Aorta (tissue), 5 donors: ENCODE results near the gene PHRF1. TPM values are rescaled to one million over a fixed set of nuclear protein-coding genes. Genes with fewer than 3 reads are reported as not detected.

Experiments
- ATAC-seq: fragments of 200-7000 bp; cut with Tn5 transposase; one replicate; pipeline ENCODE4 v1.9.1; 2022; ENCODE audit warnings: moderate library complexity; ENCODE audit not compliant: low FRiP score
- DNase-seq, 2 donors: peaks; one replicate each; pipeline ENCODE4 v3.0.0-alpha.2; 2020
- H3K27ac ChIP-seq, 2 donors: one replicate each; pipeline ENCODE4 v1.5.1; 2013; ENCODE audit warnings: low read length in 2 of 2, mild to moderate bottlenecking in 2 of 2, moderate library complexity in 2 of 2, control low read depth in 1 of 2, inconsistent platforms in 1 of 2, low read depth in 1 of 2
- H3K27me3 ChIP-seq, 2 donors: one replicate each; pipeline ENCODE4 v1.6.1; 2013; ENCODE audit warnings: control low read depth in 1 of 2, low read length in 1 of 2, mild to moderate bottlenecking in 1 of 2, moderate library complexity in 1 of 2; ENCODE audit not compliant: insufficient read depth in 2 of 2, control insufficient read depth in 1 of 2
- H3K36me3 ChIP-seq, 2 donors: one replicate each; pipeline ENCODE4 v1.6.1; 2013; ENCODE audit warnings: control low read depth in 1 of 2, low read length in 1 of 2, mild to moderate bottlenecking in 1 of 2; ENCODE audit not compliant: insufficient read depth in 2 of 2, control insufficient read depth in 1 of 2
- H3K4me1 ChIP-seq, 2 donors: one replicate each; pipeline ENCODE4 v1.6.1; 2013; ENCODE audit warnings: low read length in 2 of 2, control low read depth in 1 of 2, mild to moderate bottlenecking in 1 of 2, moderate library complexity in 1 of 2; ENCODE audit not compliant: insufficient read depth in 2 of 2, control insufficient read depth in 1 of 2
- H3K4me3 ChIP-seq, 2 donors: one replicate each; pipeline ENCODE4 v1.5.1; 2013; ENCODE audit warnings: low read length in 2 of 2, control low read depth in 1 of 2, mild to moderate bottlenecking in 1 of 2
- H3K9me3 ChIP-seq: one replicate; pipeline ENCODE4 v1.6.1; 2013; ENCODE audit warnings: mild to moderate bottlenecking, low read length; ENCODE audit not compliant: control insufficient read depth
- WGBS, 2 donors: extraction: QIAGEN DNeasy Blood & Tissue Kit; methylation state at CpG; one replicate each; pipeline ENCODE4 v1.1.7; 2013; 5-methylcytosine and 5-hydroxymethylcytosine counted together
- intact Hi-C, 2 donors: fragments of 100-400 bp; cut with DNase I; formaldehyde crosslinking; loops; one replicate each; pipeline versions ENCODE4 v1.14.2 to v1.15.0; 2022
- polyA plus RNA-seq, 2 donors: library from polyadenylated mRNA; stranded (reverse); fragments of 200-250 nt; gene quantifications; one replicate each; pipeline ENCODE4 v1.2.3, GENCODE V29; 2013
- total RNA-seq, 2 donors: library from RNA; stranded (reverse); fragmentation: NEBNext Ultra II Directional; extraction: Animal tissue kit (Norgen Biotek cat#: 25700); gene quantifications; one replicate each; pipeline ENCODE4 v1.2.1, GENCODE V29; 2021
- donor health status: healthy with polysubstance abuse.
- donor health status: Bipolar disorder and iron deficiency.
- donor health status: DM: no; HTN: no; CAD: no.
- donor health status: DM: no; HTN: no; CAD: no.
- donor health status: DM: yes; HTN: yes; CAD: no.

The PHRF1 gene
- total and polyA plus RNA-seq, 4 donors, result 7.6 to 32.4 (median 22.4) TPM

DNA sequence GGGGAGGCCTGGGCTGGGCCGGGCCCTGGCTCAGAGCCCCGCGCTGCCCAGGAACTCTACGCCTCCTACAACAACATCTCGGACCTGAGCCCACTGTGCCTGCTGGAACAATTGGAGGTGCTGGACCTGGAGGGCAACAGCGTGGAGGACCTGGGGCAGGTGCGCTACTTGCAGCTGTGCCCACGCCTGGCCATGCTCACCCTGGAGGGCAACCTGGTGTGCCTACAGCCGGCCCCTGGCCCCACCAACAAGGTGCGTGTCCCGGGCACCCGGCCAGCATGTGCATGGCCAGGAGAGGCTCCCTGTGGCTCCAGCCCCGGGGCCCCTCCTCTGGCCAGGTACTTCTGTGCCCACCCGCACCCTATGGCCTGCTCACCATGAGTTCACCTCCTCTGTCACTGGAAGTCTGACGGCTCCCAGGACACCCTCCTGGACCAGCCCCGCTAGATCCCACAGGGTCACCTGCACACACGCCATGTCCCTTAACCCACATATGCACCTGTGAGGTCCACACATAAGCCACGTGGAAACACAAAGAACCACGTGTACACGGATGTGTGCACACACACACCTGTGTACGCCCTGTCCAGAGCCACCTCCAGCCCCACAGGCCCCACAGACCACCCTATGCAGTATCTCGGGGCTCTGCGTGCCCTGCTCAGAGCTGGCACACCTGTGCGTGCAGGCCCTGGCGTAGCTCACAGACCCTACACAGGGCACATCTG, 26.1 kb upstream of the PHRF1 start:
- Histone ChIP-seq H3K4me1 (no peaks in the 10 kb centered on the region), H3K9me3 (no peaks in the 10 kb centered on the region), H3K36me3 (no peaks in the 10 kb centered on the region), H3K27me3 (no peaks in the 10 kb centered on the region), H3K27ac (no peak overlapping the region), H3K4me3 (no peak overlapping the region)
- WGBS, 2 donors, result 94 to 95% methylated on average over 25 of the region's 25 CpGs
- ATAC-seq (no peak), DNase-seq (no peak)
- intact Hi-C loops, result loop anchor here in 1 of 2 donors (10.0 kb wide), 1 partner anchor 225 kb away; the partner anchor contains the start of gene GATD1

DNA sequence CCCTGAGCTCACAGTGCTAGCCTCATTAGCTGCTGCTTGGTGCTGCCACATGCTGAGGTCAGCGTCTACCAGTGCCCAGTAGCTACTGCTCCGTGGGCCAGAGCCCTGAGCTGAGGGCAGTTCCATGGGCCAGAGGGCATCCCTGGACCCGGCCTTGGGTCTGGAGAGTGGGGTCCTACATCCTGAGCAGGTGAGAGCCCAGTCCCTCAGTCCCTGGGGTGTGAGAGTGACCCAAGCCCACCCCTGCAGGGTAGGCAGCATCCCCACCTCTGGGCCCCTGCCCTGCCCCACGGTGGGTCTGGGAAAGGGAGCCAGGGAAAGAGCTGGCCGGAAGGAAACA, 25.6 kb upstream of the PHRF1 start:
- intact Hi-C loops, result loop anchor here in 1 of 2 donors (10.0 kb wide), 1 partner anchor 224 kb away; the partner anchor contains the start of gene GATD1
- no peaks in the 10 kb centered on the region for H3K27me3 ChIP-seq
- WGBS, 2 donors, result 88 to 91% methylated on average over 5 of the region's 5 CpGs

DNA sequence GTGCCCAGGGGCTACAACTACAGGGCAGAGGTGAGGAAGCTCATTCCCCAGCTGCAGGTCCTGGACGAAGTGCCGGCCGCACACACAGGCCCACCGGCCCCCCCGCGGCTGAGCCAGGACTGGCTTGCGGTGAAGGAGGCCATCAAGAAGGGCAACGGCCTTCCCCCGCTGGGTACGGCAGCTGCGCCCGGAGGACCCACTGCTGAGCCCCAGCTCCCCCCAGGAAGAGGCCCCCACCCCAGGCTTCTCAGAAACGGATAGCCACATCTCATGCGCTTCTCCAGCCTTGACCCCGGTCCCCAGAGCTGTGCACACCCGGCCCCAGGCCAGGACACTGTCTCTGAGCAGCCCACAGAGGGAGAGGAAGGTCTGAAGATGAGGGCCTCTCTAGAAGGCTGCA, 25.1 kb upstream of the PHRF1 start:
- no peak for DNase-seq
- Histone ChIP-seq H3K4me3 (no peak overlapping the region), H3K4me1 (no peaks in the 10 kb centered on the region), H3K27ac (no peak overlapping the region), H3K27me3 (no peaks in the 10 kb centered on the region), H3K9me3 (no peaks in the 10 kb centered on the region), H3K36me3 (no peaks in the 10 kb centered on the region)
- ATAC-seq, result no peak
- 80 to 87% methylated on average over 10 to 16 of the region's 16 CpGs for WGBS, 2 donors
- intact Hi-C loops, result loop anchor here in 1 of 2 donors (10.0 kb wide), 1 partner anchor 224 kb away; the partner anchor contains the start of gene GATD1

More for the DNA sequence above, 25.6 kb upstream of the PHRF1 start:
- H3K9me3 ChIP-seq, result no peaks in the 10 kb centered on the region
- no peaks in the 10 kb centered on the region for H3K36me3 ChIP-seq
- no peak overlapping the region for H3K27ac ChIP-seq
- ATAC-seq (no peak), DNase-seq (no peak)
- no peaks in the 10 kb centered on the region for H3K4me1 ChIP-seq
- H3K4me3 ChIP-seq, result no peak overlapping the region

DNA sequence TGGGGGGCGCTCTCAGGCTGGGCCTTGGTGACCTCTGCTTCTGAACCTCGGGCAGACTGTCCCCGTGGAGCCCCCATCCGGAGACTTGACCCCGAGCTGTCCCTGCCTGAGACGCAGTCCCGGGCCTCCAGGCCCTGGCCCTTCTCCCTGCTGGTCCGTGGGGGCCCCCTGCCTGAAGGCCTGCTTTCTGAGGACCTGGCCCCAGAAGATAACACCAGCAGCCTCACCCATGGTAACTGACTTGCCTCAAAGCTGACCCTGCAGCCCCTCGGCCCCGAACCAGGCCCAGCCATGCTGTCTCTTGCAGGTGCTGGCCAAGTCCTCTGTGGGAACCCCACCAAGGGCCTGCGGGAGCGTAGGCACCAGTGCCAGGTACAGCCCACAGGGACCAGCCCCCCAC, 24.7 kb upstream of the PHRF1 start:
- DNase-seq (no peak), ATAC-seq (no peak)
- intact Hi-C loops, result loop anchor here in 1 of 2 donors (10.0 kb wide), 1 partner anchor 223 kb away; the partner anchor contains the start of gene GATD1
- WGBS, 2 donors, result 81 to 85% methylated on average over 12 of the region's 12 CpGs
- Histone ChIP-seq H3K9me3 (no peaks in the 10 kb centered on the region), H3K27me3 (no peaks in the 10 kb centered on the region), H3K27ac (no peak overlapping the region), H3K4me3 (no peak overlapping the region), H3K4me1 (no peaks in the 10 kb centered on the region), H3K36me3 (no peaks in the 10 kb centered on the region)

DNA sequence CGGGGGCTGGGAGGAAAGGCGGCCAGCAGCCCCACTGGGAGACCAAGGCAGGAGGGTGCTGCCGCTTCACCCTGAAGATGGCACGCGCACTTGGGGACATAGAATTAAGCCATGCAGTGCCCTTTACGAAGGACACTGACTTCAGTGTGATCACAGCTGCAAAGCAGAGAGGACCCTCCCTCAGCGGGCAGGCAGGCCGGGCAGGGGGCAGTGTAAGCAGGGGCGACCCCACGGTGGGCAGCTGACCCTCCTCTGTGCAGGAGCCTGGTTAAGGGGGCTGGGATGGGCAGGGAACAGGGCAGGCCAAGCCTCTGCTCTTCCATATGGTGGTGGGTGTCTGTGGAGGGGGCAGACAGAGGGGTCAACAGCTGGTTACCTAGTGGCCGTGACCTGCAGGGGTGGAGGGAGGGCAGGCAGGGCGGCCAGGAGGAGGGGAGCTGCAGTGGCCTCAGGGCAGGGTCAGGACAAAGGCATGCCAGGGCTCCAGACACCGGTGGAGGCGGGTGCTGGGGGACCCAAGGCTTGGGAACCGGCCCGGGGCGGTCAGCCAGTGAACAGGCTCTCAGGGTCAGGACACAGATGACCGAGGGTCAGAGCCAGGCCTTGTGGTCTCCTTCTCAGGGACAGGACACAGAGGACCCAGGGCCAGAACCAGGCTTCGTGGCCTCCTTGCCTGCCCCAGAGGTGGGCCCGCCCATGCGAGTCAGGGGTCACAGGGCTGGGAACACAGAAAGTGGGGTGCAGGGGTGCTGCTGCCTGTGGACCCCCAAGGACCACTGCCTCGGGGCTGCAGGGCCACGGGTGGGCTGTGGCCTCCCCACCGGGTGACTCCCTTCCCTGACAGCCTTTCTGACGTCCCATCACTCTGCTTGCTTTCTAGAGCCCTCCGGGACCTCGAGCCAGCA, 22.9 kb upstream of the PHRF1 start:
- DNase-seq (no peak), ATAC-seq (no peak)

DNA sequence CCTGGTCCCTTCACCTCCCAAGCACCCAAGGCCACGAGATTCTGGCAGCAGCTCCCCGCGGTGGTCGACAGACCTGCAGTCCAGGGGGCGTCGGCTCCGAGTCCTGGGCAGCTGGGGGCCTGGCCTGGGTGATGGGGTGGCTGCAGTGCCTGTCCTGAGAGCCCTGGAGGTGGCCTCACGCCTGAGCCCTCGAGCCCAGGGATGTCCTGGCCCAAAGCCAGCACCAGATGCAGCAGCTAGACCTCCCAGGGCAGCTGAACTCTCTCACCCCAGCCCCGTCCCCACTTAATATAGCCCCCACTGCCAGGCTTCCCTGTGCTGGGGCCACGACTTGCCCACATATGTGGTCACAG, 22.3 kb upstream of the PHRF1 start:
- Histone ChIP-seq H3K4me1 (no peaks in the 10 kb centered on the region), H3K27ac (no peak overlapping the region), H3K4me3 (no peak overlapping the region), H3K36me3 (no peaks in the 10 kb centered on the region), H3K27me3 (no peaks in the 10 kb centered on the region), H3K9me3 (no peaks in the 10 kb centered on the region)
- intact Hi-C loops, result loop anchor here (2.0 to 10.0 kb wide), 2 partner anchors 175 to 221 kb away; partner anchors contain the start of gene GATD1 (in 1 of the 2)
- ATAC-seq, result no peak
- DNase-seq, result no peak
- 55 to 61% methylated on average over 8 to 11 of the region's 11 CpGs for WGBS, 2 donors

More for the DNA sequence above, 22.9 kb upstream of the PHRF1 start:
- Histone ChIP-seq H3K4me3 (no peak overlapping the region), H3K4me1 (no peaks in the 10 kb centered on the region), H3K27me3 (no peaks in the 10 kb centered on the region), H3K9me3 (no peaks in the 10 kb centered on the region), H3K27ac (no peak overlapping the region), H3K36me3 (no peaks in the 10 kb centered on the region)
- 79 to 82% methylated on average over 27 of the region's 27 CpGs for WGBS, 2 donors
- intact Hi-C loops, result loop anchor here in 1 of 2 donors (10.0 kb wide), 1 partner anchor 221 kb away; the partner anchor contains the start of gene GATD1

DNA sequence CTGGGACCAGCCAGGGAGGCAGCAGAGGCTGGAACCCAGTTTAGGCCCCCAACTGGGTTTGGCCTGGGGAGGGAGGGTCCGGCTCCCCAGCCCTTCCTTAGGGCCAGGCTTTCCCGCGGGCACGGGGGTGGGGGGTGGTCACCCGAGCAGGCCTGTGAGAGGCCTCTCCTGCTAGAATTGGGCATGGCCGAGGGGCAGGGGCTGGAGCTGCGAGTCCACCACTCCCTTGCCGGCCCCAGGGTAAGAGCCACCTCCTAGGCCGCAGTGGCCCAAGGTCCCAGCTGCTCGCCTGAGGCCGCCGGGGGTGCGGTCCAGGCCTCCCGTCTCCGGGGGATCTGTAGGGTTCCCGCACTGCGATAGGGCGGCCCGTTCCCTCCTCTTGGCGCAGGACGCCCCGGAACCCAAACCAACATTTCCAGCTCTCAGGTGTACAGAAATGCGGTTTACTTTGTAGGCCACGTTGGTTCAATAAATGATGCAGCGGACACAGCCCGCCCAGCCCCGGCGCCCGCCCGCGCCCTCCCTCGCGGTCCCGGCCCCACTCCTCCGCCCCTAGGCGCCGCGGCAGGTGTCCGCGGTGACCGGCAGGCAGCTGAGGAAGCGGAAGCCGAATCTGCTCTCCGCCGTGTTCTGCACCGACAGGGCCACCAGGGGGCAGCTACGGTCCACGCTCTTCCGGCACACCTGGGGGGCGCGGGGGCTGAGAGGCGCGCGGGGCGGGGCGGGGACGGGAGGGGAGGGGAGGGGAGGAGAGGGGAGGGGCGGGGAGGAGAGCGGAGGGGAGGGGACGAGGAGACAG, 21.6 kb upstream of the PHRF1 start:
- Histone ChIP-seq H3K4me1 (no peaks in the 10 kb centered on the region), H3K9me3 (no peaks in the 10 kb centered on the region), H3K36me3 (no peaks in the 10 kb centered on the region), H3K4me3 (no peak overlapping the region), H3K27ac (no peak overlapping the region), H3K27me3 (no peaks in the 10 kb centered on the region)
- ATAC-seq (peak; percentile 61), DNase-seq (peak in 1 of 2 donors; percentile 88)
- 11% methylated on average over 37 to 58 of the region's 60 CpGs for WGBS, 2 donors
- intact Hi-C loops, result loop anchor here (2.0 to 10.0 kb wide), 2 partner anchors 174 to 220 kb away; partner anchors contain the start of gene GATD1 (in 1 of the 2)

DNA sequence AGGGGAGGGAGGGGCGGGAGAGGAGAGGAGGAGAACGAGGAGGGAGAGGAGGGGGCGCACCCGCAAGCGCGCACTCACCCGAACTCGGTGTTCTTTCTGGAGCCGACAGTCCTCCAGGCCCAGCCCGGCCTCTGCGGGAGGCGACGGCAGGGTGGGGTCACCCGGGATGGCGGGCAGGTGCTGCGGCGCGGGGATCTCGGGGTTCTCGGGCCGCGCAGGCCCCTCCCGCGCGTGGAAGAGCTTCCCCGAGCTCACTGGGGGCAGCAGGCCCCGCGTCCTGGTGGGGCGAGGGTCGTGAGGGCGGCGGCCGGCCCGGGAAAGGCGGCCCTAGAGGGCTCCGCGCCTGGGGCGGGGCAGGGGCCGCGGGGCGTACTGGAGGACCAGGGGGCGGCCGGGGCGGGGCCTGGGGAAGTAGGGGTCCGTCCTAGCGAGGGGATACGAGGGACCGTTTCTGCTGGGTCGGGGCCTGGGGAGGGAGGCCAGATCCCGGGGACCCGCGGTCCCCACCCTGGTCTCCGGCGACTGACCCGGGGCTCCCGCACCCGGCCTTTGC, 21.0 kb upstream of the PHRF1 start:
- no peaks in the 10 kb centered on the region for H3K36me3 ChIP-seq
- H3K27me3 ChIP-seq, result no peaks in the 10 kb centered on the region
- H3K27ac ChIP-seq, result no peak overlapping the region
- ATAC-seq, result no peak
- WGBS, 2 donors, result 2 to 4% methylated on average over 21 to 57 of the region's 57 CpGs
- intact Hi-C loops, result loop anchor here (2.0 to 10.0 kb wide), 2 partner anchors 173 to 219 kb away; partner anchors contain the start of gene GATD1 (in 1 of the 2)
- no peaks in the 10 kb centered on the region for H3K9me3 ChIP-seq
- no peak overlapping the region for H3K4me3 ChIP-seq
- no peak for DNase-seq
- H3K4me1 ChIP-seq, result no peaks in the 10 kb centered on the region
